OCI-M2 (cell line): Measurements from ENCODE around the gene EPN2.

Experiments used
- DNase-seq: peaks from one replicate; lab custom pipeline; 2025; ENCODE audit not compliant: unreplicated experiment; lab: John Stamatoyannopoulos, UW

EPN2 gene

DNA sequence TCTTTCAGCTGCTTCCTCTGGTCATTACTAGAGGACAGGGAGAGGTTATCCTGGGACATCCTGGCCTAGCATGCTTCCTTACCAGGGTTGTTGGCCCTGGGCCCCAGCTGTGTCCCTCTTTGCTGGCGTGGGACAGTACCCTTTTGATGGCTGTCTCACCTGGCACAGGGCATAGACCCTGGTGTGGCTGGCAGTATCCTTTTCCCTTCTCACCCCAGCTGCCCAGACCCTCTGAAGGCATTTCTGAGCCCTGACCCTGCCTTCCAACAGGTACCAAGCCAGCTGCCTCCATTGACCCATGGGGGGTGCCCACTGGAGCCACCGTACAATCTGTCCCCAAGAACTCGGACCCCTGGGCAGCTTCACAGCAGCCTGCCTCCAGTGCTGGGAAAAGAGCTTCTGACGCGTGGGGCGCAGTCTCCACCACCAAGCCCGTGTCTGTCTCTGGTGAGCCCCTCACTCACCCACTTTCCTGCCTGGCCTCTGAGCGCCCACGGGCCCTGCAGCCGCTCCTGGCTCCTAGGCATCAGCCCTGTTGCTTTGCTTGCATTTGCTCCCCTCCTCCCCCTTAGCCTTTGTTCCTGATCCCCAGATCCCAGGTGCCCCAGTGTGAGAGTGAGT is 91.4 kb downstream of the EPN2 start:
- DNase-seq, result no peak

DNA sequence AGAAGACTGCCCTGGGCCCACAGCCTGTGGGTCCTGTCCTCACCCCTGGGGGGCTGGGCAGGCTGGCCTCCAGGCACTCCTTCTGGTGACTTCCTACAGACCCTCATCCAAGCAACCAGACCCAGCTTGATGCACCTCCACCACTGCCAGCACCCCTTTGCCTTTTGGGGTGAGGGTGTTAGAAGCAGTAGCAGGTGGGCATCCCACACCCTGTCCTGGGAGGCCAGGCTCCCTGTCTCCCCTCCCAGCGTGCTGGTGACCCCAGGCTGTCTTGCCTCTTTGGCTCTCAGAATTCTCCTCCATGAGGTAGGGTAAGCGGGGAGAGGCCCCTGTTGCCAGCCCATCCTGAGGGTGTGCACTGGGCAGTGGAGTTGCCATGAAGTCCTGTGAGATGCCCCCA is 92.0 kb downstream of the EPN2 start:
- DNase-seq, result no peak

DNA sequence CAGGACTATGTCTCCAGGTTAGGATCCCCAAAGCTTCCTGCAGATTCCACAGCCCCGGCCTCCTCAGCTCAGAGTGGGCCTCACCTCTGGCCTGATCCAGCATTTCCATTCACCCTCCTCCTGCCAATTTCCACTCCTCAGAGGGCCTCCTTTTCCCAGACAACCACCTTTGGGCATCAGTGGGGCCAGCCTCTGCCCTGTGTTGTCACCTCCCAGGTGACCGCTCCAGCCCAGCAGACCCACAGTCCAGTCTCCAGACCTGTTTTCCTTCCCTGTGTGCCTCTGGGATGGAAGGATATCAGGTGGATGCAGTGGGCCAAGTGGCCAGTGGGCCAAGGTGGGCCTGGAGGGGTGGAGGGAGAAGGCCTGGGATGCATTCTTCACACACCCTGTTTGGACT is 92.7 kb downstream of the EPN2 start:
- DNase-seq, result no peak

DNA sequence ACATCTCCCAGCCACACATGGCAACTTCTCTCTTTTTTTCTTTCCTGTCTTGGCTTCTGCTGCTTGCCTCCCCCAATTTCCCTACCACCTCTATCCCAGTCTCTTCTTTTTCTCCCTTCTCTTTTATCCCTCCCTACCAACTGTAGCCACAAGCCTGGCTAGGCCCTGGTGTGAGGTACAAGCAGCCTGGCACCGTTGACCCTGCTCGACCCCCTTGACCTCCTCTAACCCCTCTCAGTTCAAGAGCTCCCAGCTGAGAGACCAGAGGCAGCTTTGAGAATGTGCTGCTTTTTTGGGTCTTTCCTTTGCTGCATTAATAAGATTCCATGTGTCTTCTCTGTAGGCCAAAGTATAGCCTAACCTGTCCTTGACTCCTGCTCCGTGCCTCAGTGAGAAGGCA is 93.1 kb downstream of the EPN2 start:
- DNase-seq, result no peak

DNA sequence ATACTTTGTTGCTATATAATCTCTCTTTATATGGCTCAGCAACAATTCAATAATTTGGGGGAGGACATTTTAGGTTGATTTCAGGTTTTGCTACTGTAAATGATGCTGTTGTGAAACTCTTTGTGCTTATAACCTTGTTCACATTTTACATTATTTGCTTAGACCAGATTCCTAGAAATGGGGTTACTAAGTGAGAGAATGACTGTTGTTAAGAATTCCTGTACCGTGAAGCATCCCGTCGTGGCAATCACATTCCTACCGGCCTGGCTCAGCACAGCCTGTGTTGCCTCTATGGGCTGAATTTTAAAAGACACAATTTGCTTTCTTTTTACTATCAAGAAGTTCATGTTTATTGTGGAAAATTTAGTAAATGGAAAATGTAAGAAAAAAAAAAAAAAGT is 94.0 kb downstream of the EPN2 start:
- DNase-seq, result no peak

DNA sequence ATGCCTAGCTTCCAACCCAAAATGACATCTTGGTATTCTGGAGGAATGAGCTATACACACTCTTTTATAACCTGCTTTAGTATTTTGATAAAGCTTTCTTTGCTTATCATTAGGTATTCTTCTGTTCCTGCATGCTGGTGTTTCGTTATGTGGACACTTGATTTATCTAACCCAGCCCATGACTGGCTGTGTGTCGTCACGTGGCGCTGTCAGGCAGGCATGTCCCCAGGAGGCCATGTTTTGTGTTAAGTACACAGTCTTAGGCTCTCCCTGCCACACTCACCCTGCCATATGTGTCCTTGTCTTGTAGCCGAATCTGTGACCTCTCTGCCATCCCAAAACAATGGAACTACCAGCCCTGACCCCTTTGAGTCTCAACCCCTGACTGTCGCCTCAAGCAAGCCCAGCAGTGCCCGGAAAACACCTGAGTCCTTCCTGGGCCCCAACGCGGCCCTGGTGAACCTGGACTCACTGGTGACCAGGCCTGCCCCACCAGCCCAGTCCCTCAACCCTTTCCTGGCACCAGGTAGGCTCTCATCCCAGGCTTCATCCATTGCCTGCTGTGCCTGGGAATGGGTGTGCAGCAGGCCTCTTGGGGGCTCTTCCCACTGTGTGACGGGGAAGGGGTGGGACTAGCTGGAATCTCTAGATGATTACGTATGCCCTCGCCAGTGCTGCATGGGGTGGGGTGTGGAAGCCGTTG is 94.5 kb downstream of the EPN2 start:
- DNase-seq, result no peak

DNA sequence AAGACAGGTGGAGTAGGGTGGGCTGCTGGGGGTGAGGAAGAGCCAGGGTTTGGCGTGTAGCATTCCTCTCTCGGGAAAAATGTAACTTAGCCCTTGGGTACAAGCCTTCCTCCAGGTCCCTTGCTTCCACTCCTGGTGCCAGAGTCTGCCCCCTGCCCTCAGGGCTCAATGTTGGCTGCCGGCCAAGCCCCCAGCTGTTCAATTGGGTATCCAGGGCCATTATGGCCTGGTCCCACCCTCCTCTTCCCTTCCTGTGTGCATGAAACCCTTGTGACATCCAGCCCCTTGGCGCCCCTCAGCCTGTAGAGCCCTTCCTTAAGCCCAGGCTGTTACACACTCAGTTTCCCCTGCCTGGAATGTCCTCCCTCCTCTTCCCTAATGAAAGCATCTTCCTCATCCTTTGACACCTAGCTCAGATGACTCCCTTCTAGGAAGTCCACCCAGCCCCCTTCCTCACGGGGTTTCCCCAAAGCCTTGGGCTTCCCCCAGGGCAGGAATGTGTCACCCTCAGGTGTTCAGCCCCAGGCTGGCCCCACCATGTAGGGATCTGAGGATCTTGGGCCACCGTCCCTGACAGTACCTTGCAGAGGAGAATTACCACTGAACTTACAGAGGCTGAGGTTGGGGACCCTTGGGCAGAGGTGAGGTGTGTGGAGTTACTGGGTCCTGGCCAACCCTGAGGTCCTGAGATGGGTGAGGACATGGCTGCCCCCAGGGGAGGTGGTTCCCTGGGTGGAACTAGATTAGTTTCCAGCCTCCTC is 95.4 kb downstream of the EPN2 start:
- no peak for DNase-seq

DNA sequence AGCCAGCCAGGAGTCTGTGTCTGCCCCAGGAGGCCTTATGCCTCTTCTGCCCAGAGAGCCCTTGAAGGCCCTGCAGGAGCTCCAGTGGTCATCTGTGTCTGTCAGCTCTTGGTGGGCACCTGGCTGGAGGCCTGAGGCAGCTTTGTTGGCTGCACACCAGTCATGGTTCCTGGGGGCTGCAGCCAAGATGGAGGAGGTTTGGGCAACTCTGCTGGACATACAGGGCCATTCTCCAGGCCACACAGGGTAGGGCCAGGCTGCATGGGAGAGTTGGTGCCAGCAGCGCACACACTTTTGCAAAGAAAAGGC is 95.9 kb downstream of the EPN2 start:
- no peak for DNase-seq

DNA sequence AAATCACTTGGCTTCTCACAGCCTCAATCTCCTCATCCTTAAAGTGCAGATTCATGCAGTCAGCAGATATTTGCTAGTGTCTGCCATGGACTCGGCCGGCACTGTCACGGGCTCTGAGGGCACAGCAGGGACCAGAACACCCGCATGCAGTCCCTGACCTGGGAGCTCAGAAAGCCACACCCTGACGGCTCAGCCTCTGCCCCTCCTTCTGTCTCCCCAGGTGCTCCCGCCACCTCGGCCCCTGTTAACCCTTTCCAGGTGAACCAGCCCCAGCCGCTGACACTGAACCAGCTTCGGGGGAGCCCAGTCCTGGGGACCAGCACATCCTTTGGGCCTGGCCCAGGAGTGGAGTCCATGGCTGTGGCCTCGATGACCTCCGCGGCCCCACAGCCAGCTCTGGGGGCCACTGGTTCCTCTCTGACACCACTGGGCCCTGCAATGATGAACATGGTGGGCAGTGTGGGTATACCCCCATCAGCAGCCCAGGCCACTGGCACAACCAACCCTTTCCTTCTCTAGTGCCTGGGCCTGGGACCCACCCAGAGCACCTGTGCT is 96.6 kb downstream of the EPN2 start:
- no peak for DNase-seq

DNA sequence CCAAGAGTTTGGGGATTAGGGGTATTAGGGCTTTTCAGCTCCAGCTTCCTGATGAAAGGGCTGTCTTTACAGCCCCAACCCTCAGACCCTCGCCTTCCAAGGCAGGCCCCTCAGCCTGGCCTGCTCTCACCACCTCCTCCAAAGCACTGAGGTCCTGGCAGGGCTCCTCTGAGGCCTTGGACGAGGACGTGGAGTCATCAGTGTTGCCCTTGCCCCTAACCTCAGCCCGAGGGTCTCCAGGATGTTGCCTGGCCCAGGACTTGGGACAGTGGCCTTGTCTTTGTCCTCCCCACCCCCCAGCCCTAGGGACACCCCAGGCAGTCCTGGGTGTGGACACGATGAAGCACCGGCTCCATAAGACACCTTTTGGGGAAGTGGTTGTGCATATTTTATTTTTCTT is 97.2 kb downstream of the EPN2 start:
- no peak for DNase-seq

DNA sequence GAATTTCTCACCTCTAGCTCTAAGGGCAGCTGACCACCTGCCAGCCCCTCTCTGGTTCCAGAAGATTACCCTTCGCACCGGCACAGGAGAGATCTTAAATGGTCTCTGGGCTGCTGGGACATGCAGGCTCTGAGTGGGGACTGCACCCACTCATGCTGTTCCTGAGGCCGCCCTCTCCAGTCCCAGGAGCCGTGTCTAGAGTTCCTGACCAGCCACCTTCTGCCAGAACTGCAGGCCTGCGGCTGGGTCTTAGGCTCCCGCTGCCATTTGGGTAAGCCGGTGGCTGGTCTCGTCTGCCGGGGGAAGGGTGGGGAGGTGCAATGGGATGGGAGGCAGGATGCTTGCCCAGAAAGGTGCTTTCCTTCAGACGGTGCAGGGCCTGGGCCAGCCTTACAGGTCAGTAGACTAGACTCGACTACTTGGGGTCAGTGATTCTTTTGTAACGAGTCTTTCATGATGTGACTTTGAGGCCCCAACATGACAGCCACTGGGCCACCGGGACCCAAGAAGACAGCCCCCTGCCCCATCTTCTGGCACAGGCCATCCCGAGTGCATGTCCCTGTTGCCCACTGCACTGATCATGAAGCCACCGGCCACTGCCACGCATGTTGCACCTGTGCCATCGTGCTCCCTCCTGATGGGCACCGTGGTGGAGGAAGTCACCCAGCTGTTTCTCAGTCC is 98.9 kb downstream of the EPN2 start:
- DNase-seq, result no peak

DNA sequence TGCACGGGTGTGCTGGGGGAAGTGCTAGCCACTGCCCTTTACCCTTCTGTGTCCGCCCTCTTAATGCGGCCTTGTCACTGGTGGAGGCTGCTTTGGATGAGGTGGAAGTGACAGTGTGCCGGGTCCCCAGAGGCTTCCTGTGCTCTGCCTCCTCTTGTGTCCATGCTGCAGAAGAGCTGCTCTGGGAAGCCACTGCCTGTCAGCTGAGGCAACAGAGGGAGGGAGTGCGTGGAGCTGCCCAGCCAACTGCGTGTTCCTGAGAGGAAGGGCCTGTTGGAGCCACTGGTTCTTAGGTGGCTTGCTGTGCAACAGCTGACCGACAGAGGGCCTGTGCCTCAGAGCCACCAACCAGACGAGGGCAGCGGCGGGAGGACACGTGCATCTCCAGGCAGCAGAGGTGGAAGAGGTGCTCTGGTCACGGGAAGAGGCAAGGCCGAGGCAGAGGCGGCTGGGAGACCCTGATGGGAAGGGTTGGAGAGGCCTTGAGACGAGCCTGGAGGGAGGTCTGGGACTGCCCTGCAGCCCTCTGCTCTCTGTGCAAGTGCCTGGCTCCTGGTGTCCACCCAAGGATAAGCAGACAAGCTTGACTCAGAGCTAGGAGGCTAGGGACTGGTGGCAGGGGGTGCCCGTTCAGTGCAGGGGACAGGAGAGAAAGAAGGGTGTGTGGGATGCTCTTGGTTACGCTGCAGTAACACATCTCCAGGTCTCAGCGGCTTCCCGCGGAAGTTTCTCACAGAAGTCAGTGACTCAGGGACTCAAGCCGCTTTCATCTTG is 100.0 kb downstream of the EPN2 start:
- no peak for DNase-seq

DNA sequence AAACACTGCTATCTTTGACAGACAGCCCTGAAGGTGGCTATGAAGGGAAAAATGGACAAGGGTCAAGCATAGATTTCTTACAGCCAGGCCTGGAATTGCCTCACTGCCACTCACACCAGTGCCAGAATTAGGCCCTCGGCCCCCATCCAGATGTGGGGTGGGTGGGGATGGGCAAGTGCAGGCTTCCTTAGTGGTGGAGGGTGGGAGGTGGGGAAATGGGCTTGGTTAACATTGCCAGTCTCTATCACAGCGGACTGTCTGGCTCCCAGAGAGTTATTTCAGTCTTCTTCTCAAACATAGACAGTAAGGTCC is 100.5 kb downstream of the EPN2 start:
- DNase-seq, result no peak

DNA sequence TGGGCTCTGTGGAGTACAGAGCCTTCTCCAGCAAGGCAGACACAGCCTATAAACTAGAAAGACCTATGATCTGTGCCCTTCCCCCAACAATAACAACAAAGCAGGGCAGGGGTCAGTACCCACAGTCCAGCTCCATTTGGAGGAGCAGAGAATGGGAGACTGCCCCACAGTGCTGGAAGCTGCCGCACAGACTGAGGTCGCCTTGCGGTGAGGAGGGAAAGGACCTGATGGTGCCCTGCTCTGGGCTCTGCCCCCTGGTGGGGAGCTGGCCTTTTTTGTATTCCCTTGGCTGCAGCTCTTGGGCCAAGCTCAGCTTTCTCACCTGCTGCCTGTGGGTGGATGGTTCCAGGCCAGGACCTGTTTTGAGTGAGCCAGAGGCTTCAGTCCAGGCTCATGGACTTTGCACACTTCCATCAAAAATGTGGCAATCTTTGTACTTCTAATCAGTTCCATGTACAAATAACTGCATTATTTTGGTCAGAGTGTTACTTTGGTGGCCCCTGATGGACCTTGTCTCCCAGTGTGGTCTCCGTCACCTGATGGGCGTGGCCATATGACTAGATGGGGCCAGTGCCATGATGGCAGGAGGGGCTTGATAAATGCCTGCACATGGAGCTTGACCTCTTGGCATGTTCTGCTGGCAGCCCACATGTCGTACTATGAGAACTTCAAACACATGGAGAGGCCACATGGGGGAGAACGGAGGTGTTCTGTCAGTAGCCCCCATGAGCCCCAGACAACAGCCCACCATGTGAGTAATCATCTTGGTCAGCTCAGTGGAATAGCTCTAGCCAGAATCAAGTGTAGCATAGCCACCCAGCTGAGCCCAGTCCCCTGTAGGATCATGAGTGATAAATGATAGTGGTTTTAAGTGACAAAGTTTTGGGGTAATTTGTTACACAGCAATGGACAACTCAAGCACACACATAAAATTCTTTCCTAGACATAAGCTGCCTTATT is 101.1 kb downstream of the EPN2 start:
- no peak for DNase-seq

DNA sequence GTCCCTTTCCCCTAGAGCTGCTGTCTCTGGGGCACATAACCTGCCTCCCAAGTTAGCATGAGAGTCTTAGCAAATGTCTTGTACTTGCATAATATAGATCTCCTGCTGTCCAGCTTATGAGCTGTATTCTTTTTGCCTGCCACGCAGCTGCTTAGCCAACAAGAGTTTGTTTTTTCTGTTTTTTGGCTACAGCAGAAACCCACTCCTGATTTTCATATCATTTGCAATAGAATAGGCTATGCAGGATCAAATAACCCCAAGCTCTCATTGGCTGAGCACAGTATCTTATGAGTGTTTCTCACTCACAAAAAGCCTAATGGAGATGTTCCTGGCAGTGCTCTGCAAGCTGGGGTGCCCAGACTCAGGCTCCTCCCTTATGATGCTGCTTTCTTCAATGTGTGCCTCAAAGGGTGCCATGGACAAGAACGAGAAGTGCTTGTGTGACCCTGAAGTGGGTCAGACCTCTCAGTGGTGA is 102.2 kb downstream of the EPN2 start:
- DNase-seq, result no peak

DNA sequence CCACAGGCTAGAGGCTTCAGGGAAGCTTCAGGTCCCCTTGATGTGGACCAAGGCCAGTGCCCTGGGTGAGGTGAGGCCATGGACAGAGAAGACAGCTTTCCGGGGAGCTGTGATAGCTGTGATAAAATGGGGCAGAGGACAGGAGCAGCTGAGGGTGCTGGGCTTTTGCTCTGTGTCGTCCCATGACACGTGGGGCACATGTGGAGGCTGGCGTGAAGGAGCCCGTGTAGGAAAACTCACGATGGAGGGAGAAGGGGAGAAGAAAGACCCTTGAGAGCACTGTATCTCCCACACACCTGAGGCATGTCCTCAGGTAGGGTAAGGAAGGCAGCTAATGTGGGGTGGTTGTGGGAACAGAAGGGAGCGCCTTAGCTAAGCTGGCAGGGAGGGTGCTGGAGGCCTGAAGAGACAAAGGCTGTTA is 104.1 kb downstream of the EPN2 start:
- DNase-seq, result no peak

DNA sequence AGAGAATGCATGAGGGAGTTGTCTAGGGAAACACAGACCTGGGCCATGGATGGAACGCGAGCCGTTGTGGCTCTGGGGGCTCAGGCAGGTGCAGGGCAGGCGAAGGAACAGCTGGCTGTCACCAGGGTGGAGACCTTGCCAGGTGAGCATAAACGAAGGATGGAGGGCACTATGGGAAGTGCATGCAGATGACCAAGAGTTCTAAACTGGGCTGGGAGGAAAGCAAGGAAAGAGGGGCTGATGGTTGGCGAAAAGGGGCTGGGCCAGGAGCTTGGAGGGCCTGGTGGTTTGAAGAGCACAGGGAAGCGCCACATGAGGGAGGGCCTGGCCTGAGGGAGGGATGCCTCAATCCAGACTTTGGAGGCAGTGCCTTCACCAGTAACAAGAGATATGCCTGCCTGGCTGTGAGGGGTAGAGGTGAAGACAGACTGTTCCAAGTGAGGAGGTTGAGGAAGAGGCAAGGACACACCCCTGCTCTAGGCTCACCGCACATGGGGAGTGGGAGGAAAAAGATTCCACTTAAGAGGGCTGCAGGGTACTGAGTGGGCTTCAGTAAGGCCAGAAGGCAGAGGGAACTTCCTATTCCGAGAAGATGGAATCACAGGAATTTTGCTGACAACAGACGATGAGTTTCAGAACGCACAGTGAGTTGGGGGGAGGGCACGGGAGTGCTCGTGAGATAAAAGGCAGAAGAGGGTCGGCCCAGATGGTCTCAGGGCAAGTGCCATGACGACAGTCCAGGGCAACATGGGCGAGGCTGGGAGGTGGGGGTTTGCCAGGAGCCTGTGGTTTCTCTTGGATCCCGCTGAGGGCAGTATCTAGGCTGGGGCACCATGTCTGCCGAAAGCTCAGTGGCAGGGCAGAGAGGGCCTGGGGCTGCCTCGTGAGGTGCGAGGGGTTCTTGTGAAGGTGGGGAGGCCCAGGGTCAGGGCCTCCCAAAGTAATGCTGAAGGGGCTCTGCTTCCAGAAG is 104.8 kb downstream of the EPN2 start:
- no peak for DNase-seq

DNA sequence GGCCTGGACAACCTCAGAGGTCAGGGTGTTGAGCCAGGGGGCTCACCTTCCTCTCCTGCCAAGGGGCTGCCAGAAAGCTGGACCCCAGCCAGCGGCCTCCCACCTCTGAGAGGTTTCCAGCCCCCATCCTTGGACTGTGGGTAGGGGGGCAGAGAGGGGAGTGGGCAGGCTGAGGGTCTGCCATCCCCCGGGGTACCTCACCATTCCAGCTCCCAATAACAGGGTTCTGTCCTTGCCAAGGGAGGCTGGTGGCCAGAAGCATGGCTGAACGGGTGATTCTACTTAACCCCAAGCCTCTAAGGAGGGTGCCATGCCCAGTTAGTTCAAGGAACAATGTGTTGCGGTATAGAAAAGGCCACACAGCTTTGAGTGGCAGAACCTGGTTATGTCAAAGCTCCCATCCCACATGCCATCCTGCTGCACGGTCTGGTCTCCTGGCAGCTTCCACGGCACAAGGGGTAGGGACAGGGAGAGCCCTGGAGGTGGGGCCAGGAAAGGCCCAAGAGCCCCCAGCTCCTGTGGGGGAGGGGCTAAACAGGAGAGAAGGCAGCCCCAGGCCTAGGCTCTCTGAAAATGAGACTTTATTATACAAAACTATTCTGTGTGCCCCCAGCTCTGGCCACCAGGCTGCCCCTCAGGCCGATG is 105.6 kb downstream of the EPN2 start:
- no peak for DNase-seq
